SU-DHL-6 (cell line): ENCODE measurements around the gene SERPINH1.

Source experiments
- CTCF ChIP-seq: fragments of 200-600 bp; sonication (generic); IDR thresholded peaks from one replicate; pipeline ENCODE4 v1.5.1; 2017; ENCODE audit warnings: antibody characterized with exemption, mild to moderate bottlenecking, low read length, moderate library complexity; ENCODE audit not compliant: insufficient read depth, poor library complexity, severe bottlenecking
- EZH2phosphoT487 ChIP-seq: fragments of 200-600 bp; sonication (generic), shearing (Covaris generic); conservative IDR thresholded peaks from 2 replicates; pipeline ENCODE4 v1.6.1; 2018; ENCODE audit warnings: mild to moderate bottlenecking, antibody characterized with exemption, low read length, moderate library complexity, mixed read lengths

GRCh38 chr11:75523811-75524664, 38.0 kb upstream of the SERPINH1 start:
- TF ChIP-seq CTCF (no peak), EZH2phosphoT487 (no peak)
